Endothelial cell of umbilical vein (primary cell): ENCODE data around the gene FOXF1.

Experiments
- CTCF ChIP-seq, 2 donors: IDR thresholded peaks; 1 replicate in 1 of 2; 2 replicates in 1 of 2; pipeline ENCODE4 v1.5.1; 2011; ENCODE audit warnings: low read length in 2 of 2, mild to moderate bottlenecking in 2 of 2, moderate library complexity in 2 of 2, control low read depth in 1 of 2, inconsistent platforms in 1 of 2, low read depth in 1 of 2; ENCODE audit not compliant: insufficient read depth in 1 of 2; ENCODE audit errors: extremely low read depth in 1 of 2
- FOS ChIP-seq: IDR thresholded peaks from 2 replicates; pipeline ENCODE4 v1.6.1; 2011; ENCODE audit warnings: mild to moderate bottlenecking, low read length, moderate library complexity, borderline replicate concordance; ENCODE audit not compliant: insufficient read depth
- GATA2 ChIP-seq: IDR thresholded peaks from 2 replicates; pipeline ENCODE4 v1.7.0; 2011; ENCODE audit warnings: low read depth, mild to moderate bottlenecking, moderate library complexity, mixed read lengths, low read length; ENCODE audit not compliant: insufficient read length, insufficient read depth
- JUN ChIP-seq: IDR thresholded peaks from 2 replicates; pipeline ENCODE4 v1.6.1; 2011; ENCODE audit warnings: borderline replicate concordance, low read depth; ENCODE audit not compliant: insufficient read length, insufficient read depth
- MAX ChIP-seq: IDR thresholded peaks from 2 replicates; pipeline ENCODE4 v1.6.1; 2011; ENCODE audit not compliant: insufficient read depth, insufficient read length
- POLR2A ChIP-seq: IDR thresholded peaks from 2 replicates; pipeline ENCODE4 v1.6.1; 2012; ENCODE audit warnings: low read depth, mild to moderate bottlenecking, control low read depth, low read length
- POLR2AphosphoS5 ChIP-seq: IDR thresholded peaks from 2 replicates; pipeline ENCODE4 v1.6.1; 2012; ENCODE audit warnings: low read depth, mild to moderate bottlenecking, control low read depth, low read length, moderate library complexity; ENCODE audit not compliant: insufficient read depth

GRCh38 chr16:86477642-86478041, 32.7 kb upstream of the FOXF1 start:
- no peak for TF ChIP-seq POLR2A
- TF ChIP-seq CTCF (IDR thresholded peaks at IDR 0.05; ENCODE audit: extremely low read depth in 1 of 2, insufficient read depth in 1 of 2, low read depth in 1 of 2, low read length in 2 of 2), result no peak
- no peak for TF ChIP-seq POLR2AphosphoS5
- no peak for TF ChIP-seq FOS
- TF ChIP-seq MAX, result no peak
- TF ChIP-seq GATA2, result no peak
- TF ChIP-seq JUN, result no peak
